HepG2 (cell line): ENCODE results near the gene ARFGEF3. TPM values are rescaled to one million over a fixed set of nuclear protein-coding genes. Genes with fewer than 3 reads are reported as not detected.

Experiments
- ATF3 ChIP-seq: sonication (generic); formaldehyde crosslinking; IDR thresholded peaks from 2 replicates; pipeline ENCODE4 v1.4.0; 2020; ENCODE audit warnings: missing genetic modification reagents
- ATF7 ChIP-seq, 2 experiments: fragments of 450-650 bp in 1 of 2; sonication (generic) in 1 of 2; formaldehyde crosslinking in 1 of 2; IDR thresholded peaks; 2 replicates each; pipeline versions ENCODE4 v1.4.0 to v1.6.1; 2016 to 2020; ENCODE audit warnings: antibody characterized with exemption in 1 of 2, mild to moderate bottlenecking in 1 of 2, missing genetic modification reagents in 1 of 2
- CAMTA2 ChIP-seq: sonication (generic); formaldehyde crosslinking; IDR thresholded peaks from 2 replicates; pipeline ENCODE4 v1.4.0; 2020; ENCODE audit warnings: mild to moderate bottlenecking, missing genetic modification reagents, borderline replicate concordance
- CEBPB ChIP-seq: IDR thresholded peaks from 2 replicates; pipeline ENCODE4 v1.6.1; 2011; ENCODE audit warnings: low read depth, low read length, improper control_type of control experiment, borderline replicate concordance
- CHCHD3 ChIP-seq: sonication (generic); formaldehyde crosslinking; IDR thresholded peaks from 2 replicates; pipeline ENCODE4 v1.8.0; 2022; ENCODE audit warnings: mild to moderate bottlenecking, missing genetic modification reagents, moderate library complexity
- CHD4 ChIP-seq: fragments of 200-600 bp; sonication (generic); IDR thresholded peaks from 2 replicates; pipeline ENCODE4 v1.7.0; 2017; ENCODE audit warnings: mild to moderate bottlenecking, low read length, borderline replicate concordance
- DDIT3 ChIP-seq: sonication (generic); formaldehyde crosslinking; IDR thresholded peaks from 2 replicates; pipeline ENCODE4 v1.4.0; 2020; ENCODE audit warnings: mild to moderate bottlenecking, missing genetic modification reagents
- FIP1L1 ChIP-seq: fragments of 200-400 bp; formaldehyde crosslinking; IDR thresholded peaks from 2 replicates; pipeline ENCODE4 v1.6.1; 2018; ENCODE audit warnings: low read depth, mild to moderate bottlenecking, low read length, moderate library complexity, borderline replicate concordance; ENCODE audit not compliant: insufficient read depth
- GMEB1 ChIP-seq: sonication (generic); formaldehyde crosslinking; IDR thresholded peaks from 2 replicates; pipeline ENCODE4 v1.5.1; 2020; ENCODE audit warnings: missing genetic modification reagents, mild to moderate bottlenecking, borderline replicate concordance
- HNRNPL ChIP-seq: fragments of 200-400 bp; formaldehyde crosslinking; IDR thresholded peaks from 2 replicates; pipeline ENCODE4 v1.6.1; 2017; ENCODE audit warnings: mild to moderate bottlenecking, low read depth, low read length
- IRF2 ChIP-seq: IDR thresholded peaks from 2 replicates; pipeline ENCODE4 v1.6.1; 2018; ENCODE audit warnings: missing genetic modification reagents, missing compliant biosample characterization
- ISL2 ChIP-seq: sonication (generic); formaldehyde crosslinking; IDR thresholded peaks from 2 replicates; pipeline ENCODE4 v1.5.0; 2020; ENCODE audit warnings: missing genetic modification reagents
- KDM2A ChIP-seq: sonication (generic); formaldehyde crosslinking; IDR thresholded peaks from 2 replicates; pipeline ENCODE4 v1.4.0; 2020; ENCODE audit warnings: low read depth, missing genetic modification reagents, borderline replicate concordance
- KLF13 ChIP-seq: sonication (generic); formaldehyde crosslinking; IDR thresholded peaks from 2 replicates; pipeline ENCODE4 v1.4.0; 2020; ENCODE audit warnings: mild to moderate bottlenecking, missing genetic modification reagents
- KLF6 ChIP-seq: IDR thresholded peaks from 2 replicates; pipeline ENCODE4 v1.8.0; 2016; ENCODE audit warnings: missing biosample characterization, missing genetic modification reagents
- NR2F2 ChIP-seq: IDR thresholded peaks from 2 replicates; pipeline ENCODE4 v1.6.1; 2012; ENCODE audit warnings: low read depth, inconsistent platforms, borderline replicate concordance
- TFDP2 ChIP-seq: sonication (generic); formaldehyde crosslinking; IDR thresholded peaks from 2 replicates; pipeline ENCODE4 v1.4.0; 2020; ENCODE audit warnings: missing genetic modification reagents
- YEATS4 ChIP-seq: sonication (generic); formaldehyde crosslinking; IDR thresholded peaks from 2 replicates; pipeline ENCODE4 v1.4.0; 2020; ENCODE audit warnings: missing genetic modification reagents, borderline replicate concordance
- ZC3H13 ChIP-seq: sonication (generic); formaldehyde crosslinking; IDR thresholded peaks from 2 replicates; pipeline ENCODE4 v1.8.1; 2023; ENCODE audit warnings: mild to moderate bottlenecking, missing genetic modification reagents, moderate library complexity
- ZFP37 ChIP-seq: sonication (generic); formaldehyde crosslinking; IDR thresholded peaks from 2 replicates; pipeline ENCODE4 v1.4.0; 2020; ENCODE audit warnings: missing genetic modification reagents, borderline replicate concordance
- ZNF232 ChIP-seq: sonication (generic); formaldehyde crosslinking; IDR thresholded peaks from 2 replicates; pipeline ENCODE4 v1.4.0; 2020; ENCODE audit warnings: missing genetic modification reagents, borderline replicate concordance
- ZNF276 ChIP-seq: sonication (generic); formaldehyde crosslinking; IDR thresholded peaks from 2 replicates; pipeline ENCODE4 v1.4.0; 2020; ENCODE audit warnings: mild to moderate bottlenecking, low read depth, missing genetic modification reagents
- ZNF430 ChIP-seq: sonication (generic); formaldehyde crosslinking; IDR thresholded peaks from 2 replicates; pipeline ENCODE4 v1.9.0; 2021; ENCODE audit warnings: mild to moderate bottlenecking, missing genetic modification reagents
- ZNF605 ChIP-seq: sonication (generic); formaldehyde crosslinking; IDR thresholded peaks from 2 replicates; pipeline ENCODE4 v1.8.0; 2022; ENCODE audit warnings: mild to moderate bottlenecking, missing genetic modification reagents
- ZNF652 ChIP-seq: IDR thresholded peaks from 2 replicates; pipeline ENCODE4 v1.6.1; 2016; ENCODE audit warnings: low read depth, borderline replicate concordance
- ZNF670 ChIP-seq: sonication (generic); formaldehyde crosslinking; IDR thresholded peaks from 2 replicates; pipeline ENCODE4 v1.8.0; 2022; ENCODE audit warnings: mild to moderate bottlenecking, missing genetic modification reagents, borderline replicate concordance
- polyA plus RNA-seq, 8 experiments: library from polyadenylated mRNA; depleted of rRNA in 3 of 8; stranded (reverse) in 7 of 8; unstranded in 1 of 8; fragments of >200 nt; fragmentation: Illumina TruSeq in 4 of 8; extraction: Trizol in 4 of 8; gene quantifications; 2 replicates each; pipeline versions ENCODE4 v1.2.1 to v1.2.3, GENCODE V29; 2011 to 2016; ENCODE audit warnings: low read depth in 4 of 8, missing spikeins in 1 of 8, mixed read lengths in 1 of 8; ENCODE audit not compliant: insufficient read depth in 1 of 8
- total RNA-seq, 5 experiments: library from RNA; depleted of rRNA; stranded (reverse); fragments of >200 nt; fragmentation: Illumina TruSeq; extraction: Trizol; gene quantifications; 2 replicates each; pipeline ENCODE4 v1.2.3, GENCODE V29; 2016; ENCODE audit warnings: low read depth in 1 of 5

Gene ARFGEF3
- total and polyA plus RNA-seq, 2 of the 13 experiments (the other 11 are each of a cell fraction or from before 2014, with no cell fraction given), result 0.60 to 2.6 TPM

- TF ChIP-seq ZC3H13 (CRISPR knock-in tag) (no peak), ZNF670 (CRISPR knock-in tag) (no peak), FIP1L1 (no peak), CAMTA2 (no peak), HNRNPL (no peak), ZFP37 (CRISPR knock-in tag) (no peak), CEBPB (peak; percentile 70; the same call in 1 of the 2 replicates), TFDP2 (CRISPR knock-in tag) (no peak), ISL2 (CRISPR knock-in tag) (no peak), KLF6 (CRISPR knock-in tag) (no peak), ZNF276 (CRISPR knock-in tag) (no peak), ZNF232 (CRISPR knock-in tag) (no peak), YEATS4 (CRISPR knock-in tag) (no peak), CHCHD3 (CRISPR knock-in tag) (no peak), ZNF430 (no peak), KLF13 (CRISPR knock-in tag) (no peak), NR2F2 (no peak), CHD4 (no peak), ZNF652 (CRISPR knock-in tag) (no peak), ATF3 (CRISPR knock-in tag) (no peak), GMEB1 (no peak), ZNF605 (no peak), ATF7 (IDR thresholded peaks at IDR 0.05) (no peak), ATF7 (CRISPR knock-in tag; IDR thresholded peaks at IDR 0.05) (no peak), DDIT3 (CRISPR knock-in tag) (no peak), KDM2A (no peak), IRF2 (CRISPR knock-in tag) (no peak)
These were observed 136.1 kb downstream of the ARFGEF3 start (continued) for GRCh38 chr6:138297761-138298298.
